HG02943 (cell line): ENCODE results near the gene PHF11.

Source experiments
- ATAC-seq: cut with Tn5 transposase; IDR thresholded peaks from one replicate; pipeline ENCODE4 v1.9.1; 2021; ENCODE audit warnings: mild to moderate bottlenecking, low read depth, moderate library complexity; ENCODE audit not compliant: unreplicated experiment

The PHF11 gene

GRCh38 chr13:49495783-49496762 lies at the start of gene PHF11:
TSS of gene PHF11 (plus strand) at chr13:49495953. CDS start at chr13:49496002, 49 bp downstream.
- peak; percentile 82 for ATAC-seq

GRCh38 chr13:49446473-49446872 lies 49.3 kb upstream of the PHF11 start:
- ATAC-seq, result no peak

- no peak for ATAC-seq
Measured at GRCh38 chr13:49448753-49449152, 47.0 kb upstream of the PHF11 start.

GRCh38 chr13:49450105-49450819 lies 45.5 kb upstream of the PHF11 start:
- ATAC-seq, result no peak

GRCh38 chr13:49452725-49453457 lies 42.9 kb upstream of the PHF11 start:
- ATAC-seq, result no peak

GRCh38 chr13:49453465-49453864 lies 42.3 kb upstream of the PHF11 start:
- ATAC-seq, result no peak

GRCh38 chr13:49454388-49455006 lies 41.3 kb upstream of the PHF11 start:
- peak; percentile 87 for ATAC-seq

GRCh38 chr13:49455007-49455398 lies 40.8 kb upstream of the PHF11 start:
- ATAC-seq, result no peak

- ATAC-seq, result no peak
Measured at GRCh38 chr13:49456156-49456555, 39.6 kb upstream of the PHF11 start.

- no peak for ATAC-seq
Measured at GRCh38 chr13:49457221-49457620, 38.5 kb upstream of the PHF11 start.

GRCh38 chr13:49459580-49459979 lies 36.2 kb upstream of the PHF11 start:
- ATAC-seq, result no peak

- ATAC-seq, result no peak
Measured at GRCh38 chr13:49464085-49464484, 31.7 kb upstream of the PHF11 start.

- no peak for ATAC-seq
Measured at GRCh38 chr13:49464621-49465325, 31.0 kb upstream of the PHF11 start.

- no peak for ATAC-seq
Measured at GRCh38 chr13:49466292-49466838, 29.4 kb upstream of the PHF11 start.

- ATAC-seq, result no peak
Measured at GRCh38 chr13:49472186-49472585, 23.6 kb upstream of the PHF11 start.

GRCh38 chr13:49476529-49476928 lies 19.2 kb upstream of the PHF11 start:
- no peak for ATAC-seq

- ATAC-seq, result no peak
Measured at GRCh38 chr13:49481788-49482187, 14.0 kb upstream of the PHF11 start.

GRCh38 chr13:49488563-49488962 lies 7.2 kb upstream of the PHF11 start:
- ATAC-seq, result no peak

- no peak for ATAC-seq
Measured at GRCh38 chr13:49494645-49495044, 1.1 kb upstream of the PHF11 start.
